ENCODE results near the gene CDK2AP2.

DNA sequence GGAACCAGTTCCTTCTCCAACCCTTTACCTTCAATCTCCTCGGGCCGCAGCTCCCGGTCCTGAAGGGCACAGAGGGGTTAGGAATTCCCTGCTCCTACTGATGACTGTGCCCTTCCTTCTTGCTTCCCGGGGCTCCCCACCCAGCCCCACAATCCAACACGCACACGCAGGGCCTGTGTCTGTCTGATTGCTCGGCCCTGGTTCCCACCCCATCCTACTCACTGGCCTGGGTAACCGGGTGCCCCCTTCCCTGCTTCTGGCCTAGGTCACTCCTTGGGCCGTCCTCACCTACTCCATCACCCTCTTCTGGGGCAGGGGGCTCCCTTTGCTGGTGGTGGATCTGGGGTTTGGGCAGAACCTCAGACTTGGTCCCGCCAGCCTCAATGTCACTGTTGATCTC lies 14.0 kb upstream of the CDK2AP2 start:
- TF ChIP-seq, protein P1, sequence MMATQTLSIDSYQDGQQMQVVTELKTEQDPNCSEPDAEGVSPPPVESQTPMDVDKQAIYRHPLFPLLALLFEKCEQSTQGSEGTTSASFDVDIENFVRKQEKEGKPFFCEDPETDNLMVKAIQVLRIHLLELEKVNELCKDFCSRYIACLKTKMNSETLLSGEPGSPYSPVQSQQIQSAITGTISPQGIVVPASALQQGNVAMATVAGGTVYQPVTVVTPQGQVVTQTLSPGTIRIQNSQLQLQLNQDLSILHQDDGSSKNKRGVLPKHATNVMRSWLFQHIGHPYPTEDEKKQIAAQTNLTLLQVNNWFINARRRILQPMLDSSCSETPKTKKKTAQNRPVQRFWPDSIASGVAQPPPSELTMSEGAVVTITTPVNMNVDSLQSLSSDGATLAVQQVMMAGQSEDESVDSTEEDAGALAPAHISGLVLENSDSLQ (IDR thresholded peaks at IDR 0.05) = no peak
- TF ChIP-seq, protein P2, sequence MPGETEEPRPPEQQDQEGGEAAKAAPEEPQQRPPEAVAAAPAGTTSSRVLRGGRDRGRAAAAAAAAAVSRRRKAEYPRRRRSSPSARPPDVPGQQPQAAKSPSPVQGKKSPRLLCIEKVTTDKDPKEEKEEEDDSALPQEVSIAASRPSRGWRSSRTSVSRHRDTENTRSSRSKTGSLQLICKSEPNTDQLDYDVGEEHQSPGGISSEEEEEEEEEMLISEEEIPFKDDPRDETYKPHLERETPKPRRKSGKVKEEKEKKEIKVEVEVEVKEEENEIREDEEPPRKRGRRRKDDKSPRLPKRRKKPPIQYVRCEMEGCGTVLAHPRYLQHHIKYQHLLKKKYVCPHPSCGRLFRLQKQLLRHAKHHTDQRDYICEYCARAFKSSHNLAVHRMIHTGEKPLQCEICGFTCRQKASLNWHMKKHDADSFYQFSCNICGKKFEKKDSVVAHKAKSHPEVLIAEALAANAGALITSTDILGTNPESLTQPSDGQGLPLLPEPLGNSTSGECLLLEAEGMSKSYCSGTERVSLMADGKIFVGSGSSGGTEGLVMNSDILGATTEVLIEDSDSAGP (CRISPR knock-in tag; IDR thresholded peaks at IDR 0.05) = no peak
- no peak for TF ChIP-seq HNRNPUL1 (IDR thresholded peaks at IDR 0.05; ENCODE audit: low read length)
- TF ChIP-seq RAD21 (CRISPR knock-in tag; conservative IDR thresholded peaks at IDR 0.05 in 1 of 2, IDR thresholded peaks at IDR 0.05 in 1 of 2) = no peak
- no peak for TF ChIP-seq HDAC6 (IDR thresholded peaks at IDR 0.05; ENCODE audit: low read depth, low read length)
- TF ChIP-seq, protein P3, sequence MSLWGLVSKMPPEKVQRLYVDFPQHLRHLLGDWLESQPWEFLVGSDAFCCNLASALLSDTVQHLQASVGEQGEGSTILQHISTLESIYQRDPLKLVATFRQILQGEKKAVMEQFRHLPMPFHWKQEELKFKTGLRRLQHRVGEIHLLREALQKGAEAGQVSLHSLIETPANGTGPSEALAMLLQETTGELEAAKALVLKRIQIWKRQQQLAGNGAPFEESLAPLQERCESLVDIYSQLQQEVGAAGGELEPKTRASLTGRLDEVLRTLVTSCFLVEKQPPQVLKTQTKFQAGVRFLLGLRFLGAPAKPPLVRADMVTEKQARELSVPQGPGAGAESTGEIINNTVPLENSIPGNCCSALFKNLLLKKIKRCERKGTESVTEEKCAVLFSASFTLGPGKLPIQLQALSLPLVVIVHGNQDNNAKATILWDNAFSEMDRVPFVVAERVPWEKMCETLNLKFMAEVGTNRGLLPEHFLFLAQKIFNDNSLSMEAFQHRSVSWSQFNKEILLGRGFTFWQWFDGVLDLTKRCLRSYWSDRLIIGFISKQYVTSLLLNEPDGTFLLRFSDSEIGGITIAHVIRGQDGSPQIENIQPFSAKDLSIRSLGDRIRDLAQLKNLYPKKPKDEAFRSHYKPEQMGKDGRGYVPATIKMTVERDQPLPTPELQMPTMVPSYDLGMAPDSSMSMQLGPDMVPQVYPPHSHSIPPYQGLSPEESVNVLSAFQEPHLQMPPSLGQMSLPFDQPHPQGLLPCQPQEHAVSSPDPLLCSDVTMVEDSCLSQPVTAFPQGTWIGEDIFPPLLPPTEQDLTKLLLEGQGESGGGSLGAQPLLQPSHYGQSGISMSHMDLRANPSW (CRISPR knock-in tag; IDR thresholded peaks at IDR 0.05) = no peak
- no peak for TF ChIP-seq ZFX (CRISPR knock-in tag; IDR thresholded peaks at IDR 0.05)
- no peak for TF ChIP-seq KAT8 (IDR thresholded peaks at IDR 0.05; ENCODE audit: low read depth)
- TF ChIP-seq ZNF224 (CRISPR knock-in tag; IDR thresholded peaks at IDR 0.05) = no peak
- TF ChIP-seq, protein P4, sequence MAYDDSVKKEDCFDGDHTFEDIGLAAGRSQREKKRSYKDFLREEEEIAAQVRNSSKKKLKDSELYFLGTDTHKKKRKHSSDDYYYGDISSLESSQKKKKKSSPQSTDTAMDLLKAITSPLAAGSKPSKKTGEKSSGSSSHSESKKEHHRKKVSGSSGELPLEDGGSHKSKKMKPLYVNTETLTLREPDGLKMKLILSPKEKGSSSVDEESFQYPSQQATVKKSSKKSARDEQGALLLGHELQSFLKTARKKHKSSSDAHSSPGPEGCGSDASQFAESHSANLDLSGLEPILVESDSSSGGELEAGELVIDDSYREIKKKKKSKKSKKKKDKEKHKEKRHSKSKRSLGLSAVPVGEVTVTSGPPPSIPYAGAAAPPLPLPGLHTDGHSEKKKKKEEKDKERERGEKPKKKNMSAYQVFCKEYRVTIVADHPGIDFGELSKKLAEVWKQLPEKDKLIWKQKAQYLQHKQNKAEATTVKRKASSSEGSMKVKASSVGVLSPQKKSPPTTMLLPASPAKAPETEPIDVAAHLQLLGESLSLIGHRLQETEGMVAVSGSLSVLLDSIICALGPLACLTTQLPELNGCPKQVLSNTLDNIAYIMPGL (CRISPR knock-in tag; IDR thresholded peaks at IDR 0.05) = no peak
- TF ChIP-seq MAFF (IDR thresholded peaks at IDR 0.05; ENCODE audit: low read length) = no peak
- TF ChIP-seq MTF1 (CRISPR knock-in tag; IDR thresholded peaks at IDR 0.05; ENCODE audit: borderline replicate concordance) = no peak
- TF ChIP-seq, protein P5, sequence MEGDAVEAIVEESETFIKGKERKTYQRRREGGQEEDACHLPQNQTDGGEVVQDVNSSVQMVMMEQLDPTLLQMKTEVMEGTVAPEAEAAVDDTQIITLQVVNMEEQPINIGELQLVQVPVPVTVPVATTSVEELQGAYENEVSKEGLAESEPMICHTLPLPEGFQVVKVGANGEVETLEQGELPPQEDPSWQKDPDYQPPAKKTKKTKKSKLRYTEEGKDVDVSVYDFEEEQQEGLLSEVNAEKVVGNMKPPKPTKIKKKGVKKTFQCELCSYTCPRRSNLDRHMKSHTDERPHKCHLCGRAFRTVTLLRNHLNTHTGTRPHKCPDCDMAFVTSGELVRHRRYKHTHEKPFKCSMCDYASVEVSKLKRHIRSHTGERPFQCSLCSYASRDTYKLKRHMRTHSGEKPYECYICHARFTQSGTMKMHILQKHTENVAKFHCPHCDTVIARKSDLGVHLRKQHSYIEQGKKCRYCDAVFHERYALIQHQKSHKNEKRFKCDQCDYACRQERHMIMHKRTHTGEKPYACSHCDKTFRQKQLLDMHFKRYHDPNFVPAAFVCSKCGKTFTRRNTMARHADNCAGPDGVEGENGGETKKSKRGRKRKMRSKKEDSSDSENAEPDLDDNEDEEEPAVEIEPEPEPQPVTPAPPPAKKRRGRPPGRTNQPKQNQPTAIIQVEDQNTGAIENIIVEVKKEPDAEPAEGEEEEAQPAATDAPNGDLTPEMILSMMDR (IDR thresholded peaks at IDR 0.05 in 2 of 3, conservative IDR thresholded peaks at IDR 0.05 in 1 of 3; ENCODE audit: insufficient read depth in 2 of 3, low read depth in 1 of 3, low read length in 3 of 3) = no peak
- no peak for TF ChIP-seq BMI1 (IDR thresholded peaks at IDR 0.05; ENCODE audit: low read length)
